GM21576 (cell line): Measurements from ENCODE around the gene SEMA6A.

Experiments used
- ATAC-seq: cut with Tn5 transposase; IDR thresholded peaks from one replicate; pipeline ENCODE4 v1.9.1; 2021; ENCODE audit warnings: mild to moderate bottlenecking, moderate library complexity; ENCODE audit not compliant: unreplicated experiment

SEMA6A gene

GRCh38 chr5:116576053-116576713 is 1.6 kb upstream of the SEMA6A start:
- ATAC-seq: peak; percentile 36

- peak; percentile 2 for ATAC-seq
Observed at GRCh38 chr5:116575326-116576052, 866 bp upstream of the SEMA6A start.

GRCh38 chr5:116573702-116574366 is 789 bp downstream of the SEMA6A start:
- ATAC-seq: no peak

- no peak for ATAC-seq
Observed at GRCh38 chr5:116573279-116573701, 1.3 kb downstream of the SEMA6A start.

- no peak for ATAC-seq
Observed at GRCh38 chr5:116572350-116573278, 2.0 kb downstream of the SEMA6A start.

- no peak for ATAC-seq
Observed at GRCh38 chr5:116571568-116572349, 2.9 kb downstream of the SEMA6A start.

- no peak for ATAC-seq
Observed at GRCh38 chr5:116569999-116570398, 4.6 kb downstream of the SEMA6A start.

- no peak for ATAC-seq
Observed at GRCh38 chr5:116567106-116567505, 7.5 kb downstream of the SEMA6A start.

- ATAC-seq: peak; percentile 86
Observed at GRCh38 chr5:116566251-116566650, 8.4 kb downstream of the SEMA6A start.

GRCh38 chr5:116564756-116565490 is 9.7 kb downstream of the SEMA6A start:
- ATAC-seq: no peak

GRCh38 chr5:116564312-116564711 is 10.3 kb downstream of the SEMA6A start:
- no peak for ATAC-seq

- no peak for ATAC-seq
Observed at GRCh38 chr5:116563736-116564308, 10.8 kb downstream of the SEMA6A start.

GRCh38 chr5:116562669-116563068 is 12.0 kb downstream of the SEMA6A start:
- no peak for ATAC-seq

- ATAC-seq: no peak
Observed at GRCh38 chr5:116561658-116562057, 13.0 kb downstream of the SEMA6A start.

- ATAC-seq: no peak
Observed at GRCh38 chr5:116559673-116560164, 14.9 kb downstream of the SEMA6A start.

GRCh38 chr5:116559239-116559638 is 15.4 kb downstream of the SEMA6A start:
- ATAC-seq: no peak

GRCh38 chr5:116557669-116558271 is 16.9 kb downstream of the SEMA6A start:
- no peak for ATAC-seq

- ATAC-seq: no peak
Observed at GRCh38 chr5:116554764-116555163, 19.9 kb downstream of the SEMA6A start.
